CD14-positive monocyte (primary cell): ENCODE data around the gene MUSK. TPM values are rescaled to one million over a fixed set of nuclear protein-coding genes. Genes with fewer than 3 reads are reported as not detected.

Experiments
- DNase-seq, 3 donors: peaks; one replicate each; pipeline ENCODE4 v3.0.0-alpha.2; 2011 to 2022
- H2AFZ ChIP-seq: 2 replicates; pipeline ENCODE4 v1.6.0; 2012; ENCODE audit warnings: mild to moderate bottlenecking, low read depth, low read length, inconsistent platforms; ENCODE audit not compliant: insufficient read depth, poor library complexity, severe bottlenecking
- H3K27ac ChIP-seq, 2 donors: 1 replicate in 1 of 2; 2 replicates in 1 of 2; pipeline ENCODE4 v1.5.1; 2012 to 2013; ENCODE audit warnings: low read length in 2 of 2, control low read depth in 1 of 2, inconsistent platforms in 1 of 2, low read depth in 1 of 2, mild to moderate bottlenecking in 1 of 2
- H3K27me3 ChIP-seq, 2 donors: one replicate each; pipeline versions ENCODE4 v1.6.0 to v1.6.1; 2011 to 2013; ENCODE audit warnings: low read length in 2 of 2; ENCODE audit not compliant: control insufficient read depth in 2 of 2, insufficient read depth in 2 of 2
- H3K36me3 ChIP-seq, 2 donors: replicated peaks in 1 of 2; 1 replicate in 1 of 2; 2 replicates in 1 of 2; pipeline versions ENCODE4 v1.5.1 to v1.6.1; 2012 to 2013; ENCODE audit warnings: low read length in 2 of 2, control low read depth in 1 of 2, inconsistent platforms in 1 of 2, mild to moderate bottlenecking in 1 of 2; ENCODE audit not compliant: insufficient read depth in 2 of 2, control insufficient read depth in 1 of 2
- H3K4me1 ChIP-seq, 2 donors: 1 replicate in 1 of 2; 2 replicates in 1 of 2; pipeline versions ENCODE4 v1.5.1 to v1.6.1; 2012 to 2013; ENCODE audit warnings: low read length in 2 of 2, control low read depth in 1 of 2, inconsistent platforms in 1 of 2, mild to moderate bottlenecking in 1 of 2, moderate library complexity in 1 of 2; ENCODE audit not compliant: insufficient read depth in 2 of 2, control insufficient read depth in 1 of 2
- H3K4me2 ChIP-seq: replicated peaks from 2 replicates; pipeline ENCODE3; 2012; ENCODE audit warnings: low read length, moderate library complexity, mild to moderate bottlenecking; ENCODE audit not compliant: poor library complexity, severe bottlenecking; ENCODE audit errors: extremely low read depth
- H3K4me3 ChIP-seq, 3 experiments: fragments of 200-600 bp in 1 of 3; sonication (generic) in 1 of 3; replicated peaks in 1 of 3; 1 replicate in 2 of 3; 2 replicates in 1 of 3; pipeline ENCODE4 v1.5.1; 2011 to 2013; ENCODE audit warnings: low read length in 3 of 3, mild to moderate bottlenecking in 3 of 3, control low read depth in 2 of 3, low read depth in 2 of 3, inconsistent platforms in 1 of 3, moderate library complexity in 1 of 3
- H3K79me2 ChIP-seq: 2 replicates; pipeline ENCODE4 v1.6.0; 2012; ENCODE audit warnings: mild to moderate bottlenecking, control low read depth, inconsistent platforms, low read length, moderate library complexity; ENCODE audit not compliant: insufficient read depth
- H3K9ac ChIP-seq: 2 replicates; pipeline ENCODE4 v1.6.0; 2017; ENCODE audit warnings: low read length, mild to moderate bottlenecking; ENCODE audit not compliant: insufficient read depth, poor library complexity, severe bottlenecking
- H3K9me3 ChIP-seq, 2 donors: replicated peaks in 1 of 2; 1 replicate in 1 of 2; 2 replicates in 1 of 2; pipeline versions ENCODE4 v1.5.1 to v1.6.1; 2012 to 2013; ENCODE audit warnings: low read length in 2 of 2, control low read depth in 1 of 2; ENCODE audit not compliant: control insufficient read depth in 1 of 2, insufficient read depth in 1 of 2
- H4K20me1 ChIP-seq: 2 replicates; pipeline ENCODE4 v1.6.0; 2012; ENCODE audit warnings: mild to moderate bottlenecking, low read length, control low read depth, moderate library complexity; ENCODE audit not compliant: insufficient read depth
- H3K27ac Mint-ChIP-seq, 7 donors: one replicate each; pipeline ENCODE4 v1.8.0; 2020; ENCODE audit warnings: mild to moderate bottlenecking in 7 of 7, mixed read lengths in 7 of 7, moderate library complexity in 6 of 7, inconsistent platforms in 2 of 7
- H3K27me3 Mint-ChIP-seq, 3 donors: one replicate each; pipeline ENCODE4 v1.8.0; 2021 to 2022; ENCODE audit warnings: low read depth in 3 of 3, mild to moderate bottlenecking in 3 of 3, mixed read lengths in 3 of 3, moderate library complexity in 3 of 3, inconsistent platforms in 1 of 3
- H3K36me3 Mint-ChIP-seq, 2 donors: one replicate each; pipeline ENCODE4 v1.8.0; 2020; ENCODE audit warnings: mixed read lengths in 2 of 2, inconsistent platforms in 1 of 2, mild to moderate bottlenecking in 1 of 2
- H3K4me1 Mint-ChIP-seq: one replicate; pipeline ENCODE4 v1.8.0; 2020; ENCODE audit warnings: mild to moderate bottlenecking, mixed read lengths
- H3K4me3 Mint-ChIP-seq, 2 donors: one replicate each; pipeline ENCODE4 v1.8.0; 2020; ENCODE audit warnings: mild to moderate bottlenecking in 2 of 2, mixed read lengths in 2 of 2, moderate library complexity in 1 of 2
- H3K9me3 Mint-ChIP-seq, 7 donors: one replicate each; pipeline ENCODE4 v1.8.0; 2020 to 2022; ENCODE audit warnings: mixed read lengths in 7 of 7, mild to moderate bottlenecking in 6 of 7, moderate library complexity in 6 of 7, inconsistent platforms in 2 of 7
- WGBS: methylation state at CpG from one replicate; pipeline ENCODE4 v1.1.5; 2013; ENCODE audit warnings: missing lambda C conversion rate; ENCODE audit not compliant: insufficient coverage; 5-methylcytosine and 5-hydroxymethylcytosine counted together
- intact Hi-C, 2 donors: fragments of 100-400 bp; cut with micrococcal nuclease; formaldehyde crosslinking; loops; one replicate each; pipeline versions ENCODE4 v1.15.0 to v1.15.1; 2023
- polyA plus RNA-seq, 3 donors: library from polyadenylated mRNA; depleted of rRNA in 1 of 3; unstranded in 2 of 3; stranded (reverse) in 1 of 3; fragments of 300-500 nt in 2 of 3; fragments of >200 nt in 1 of 3; fragmentation: Illumina TruSeq in 2 of 3; gene quantifications; 1 replicate in 2 of 3; 2 replicates in 1 of 3; pipeline ENCODE4 v1.2.3, GENCODE V29; 2012 to 2021
- TF ChIP-seq, protein P1 (sequence below): fragments of 200-600 bp; IDR thresholded peaks from one replicate; pipeline ENCODE4 v1.8.0; 2022; ENCODE audit warnings: antibody characterized with exemption, mild to moderate bottlenecking

MUSK gene
- polyA plus RNA-seq, 3 donors = not detected

DNA sequence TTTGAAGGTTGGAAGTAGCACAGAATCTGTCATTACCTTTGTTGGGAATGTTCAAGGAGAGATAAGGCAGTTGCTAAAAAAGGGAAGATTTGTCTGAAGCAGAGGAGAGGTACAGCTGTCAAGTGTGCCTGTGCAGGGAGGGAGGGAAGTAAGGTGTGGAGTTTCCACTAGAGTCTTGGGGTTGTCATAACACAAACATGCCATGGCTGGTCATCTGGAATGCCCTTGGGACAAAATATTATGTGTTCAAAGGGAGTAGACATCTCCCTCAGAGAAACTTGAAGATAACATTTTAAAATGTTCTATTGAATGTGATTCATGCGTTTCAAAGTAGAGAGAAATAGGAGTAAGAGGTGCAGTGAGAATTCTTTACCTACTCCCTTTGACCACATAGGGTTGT lies 95.0 kb downstream of the MUSK start:
- H3K9me3 ChIP-seq = no peaks in the 10 kb centered on the region
- Mint-ChIP-seq H3K4me1 (no peaks in the 10 kb centered on the region), H3K9me3 (peaks cover 3 to 16% (median 7%) of the 10 kb centered on the region in 7 donors), H3K27ac (no peak overlapping the region), H3K27me3 (peaks cover 0 to 1% (median 0%) of the 10 kb centered on the region in 3 donors), H3K4me3 (no peak overlapping the region), H3K36me3 (no peaks in the 10 kb centered on the region)
- TF ChIP-seq, protein P1, sequence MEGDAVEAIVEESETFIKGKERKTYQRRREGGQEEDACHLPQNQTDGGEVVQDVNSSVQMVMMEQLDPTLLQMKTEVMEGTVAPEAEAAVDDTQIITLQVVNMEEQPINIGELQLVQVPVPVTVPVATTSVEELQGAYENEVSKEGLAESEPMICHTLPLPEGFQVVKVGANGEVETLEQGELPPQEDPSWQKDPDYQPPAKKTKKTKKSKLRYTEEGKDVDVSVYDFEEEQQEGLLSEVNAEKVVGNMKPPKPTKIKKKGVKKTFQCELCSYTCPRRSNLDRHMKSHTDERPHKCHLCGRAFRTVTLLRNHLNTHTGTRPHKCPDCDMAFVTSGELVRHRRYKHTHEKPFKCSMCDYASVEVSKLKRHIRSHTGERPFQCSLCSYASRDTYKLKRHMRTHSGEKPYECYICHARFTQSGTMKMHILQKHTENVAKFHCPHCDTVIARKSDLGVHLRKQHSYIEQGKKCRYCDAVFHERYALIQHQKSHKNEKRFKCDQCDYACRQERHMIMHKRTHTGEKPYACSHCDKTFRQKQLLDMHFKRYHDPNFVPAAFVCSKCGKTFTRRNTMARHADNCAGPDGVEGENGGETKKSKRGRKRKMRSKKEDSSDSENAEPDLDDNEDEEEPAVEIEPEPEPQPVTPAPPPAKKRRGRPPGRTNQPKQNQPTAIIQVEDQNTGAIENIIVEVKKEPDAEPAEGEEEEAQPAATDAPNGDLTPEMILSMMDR = no peak
- no peaks in the 10 kb centered on the region for H3K27me3 ChIP-seq
- no peaks in the 10 kb centered on the region for H3K79me2 ChIP-seq
- H3K27ac ChIP-seq = no peak overlapping the region
- H3K9ac ChIP-seq = no peak overlapping the region
- H2AFZ ChIP-seq = no peak overlapping the region
- no peak overlapping the region for H3K4me2 ChIP-seq
- no peaks in the 10 kb centered on the region for H3K4me1 ChIP-seq
- no peaks in the 10 kb centered on the region for H3K36me3 ChIP-seq
- no peak for DNase-seq
- intact Hi-C loops = no loop called here
- WGBS = no CpG with 5 or more reads among the region's 1 CpG
- H4K20me1 ChIP-seq = no peaks in the 10 kb centered on the region
- H3K4me3 ChIP-seq = no peak overlapping the region

- Histone ChIP-seq H3K9me3 (no peaks in the 10 kb centered on the region), H3K4me2 (no peak overlapping the region), H3K27me3 (no peaks in the 10 kb centered on the region), H3K79me2 (no peaks in the 10 kb centered on the region), H3K9ac (no peak overlapping the region), H3K27ac (no peak overlapping the region), H4K20me1 (no peaks in the 10 kb centered on the region), H3K36me3 (no peaks in the 10 kb centered on the region), H2AFZ (no peak overlapping the region), H3K4me1 (no peaks in the 10 kb centered on the region), H3K4me3 (no peak overlapping the region)
- H3K36me3 Mint-ChIP-seq = no peaks in the 10 kb centered on the region
- 85% methylated on average over 3 of the region's 3 CpGs for WGBS
- intact Hi-C loops = no loop called here
- H3K4me3 Mint-ChIP-seq = no peak overlapping the region
- no peaks in the 10 kb centered on the region for H3K4me1 Mint-ChIP-seq
- H3K27ac Mint-ChIP-seq = no peak overlapping the region
- peaks cover 0 to 1% (median 0%) of the 10 kb centered on the region in 3 donors for H3K27me3 Mint-ChIP-seq
- TF ChIP-seq, protein P1 = no peak
- no peak for DNase-seq
- peaks cover under 1 to 12% (median 7%) of the 10 kb centered on the region in 7 donors for H3K9me3 Mint-ChIP-seq
These were observed 95.4 kb downstream of the MUSK start for GRCh38 chr9:110764006-110764405.
